Peyer's patch (tissue), 4 donors: ENCODE results near the gene HTT. TPM values are rescaled to one million over a fixed set of nuclear protein-coding genes. Genes with fewer than 3 reads are reported as not detected.

Experiments used
- DNase-seq, 3 donors: peaks; one replicate each; pipeline ENCODE4 v3.0.0-alpha.2; 2017 to 2019
- H3K27ac ChIP-seq, 4 donors: fragments of 200-600 bp; sonication (generic); one replicate each; pipeline ENCODE4 v1.5.1; 2016 to 2019
- H3K27me3 ChIP-seq, 2 donors: fragments of 200-600 bp; sonication (generic); one replicate each; pipeline ENCODE4 v1.5.1; 2019
- H3K36me3 ChIP-seq, 3 donors: fragments of 200-600 bp; sonication (generic); one replicate each; pipeline ENCODE4 v1.5.1; 2016 to 2019
- H3K4me1 ChIP-seq, 4 donors: fragments of 200-600 bp; sonication (generic); one replicate each; pipeline ENCODE4 v1.5.1; 2016 to 2019
- H3K4me3 ChIP-seq, 4 donors: fragments of 200-600 bp; sonication (generic); 1 replicate in 3 of 4; 2 replicates in 1 of 4; pipeline ENCODE4 v1.5.1; 2016 to 2019; ENCODE audit warnings: mild to moderate bottlenecking in 1 of 4
- H3K9me3 ChIP-seq, 4 donors: fragments of 200-600 bp; sonication (generic); one replicate each; pipeline ENCODE4 v1.5.1; 2016 to 2019; ENCODE audit warnings: mild to moderate bottlenecking in 1 of 4
- CTCF ChIP-seq, 6 experiments: fragments of 450-650 bp in 4 of 6; fragments of 200-600 bp in 2 of 6; sonication (generic) in 1 of 6; IDR thresholded peaks; one replicate each; pipeline ENCODE4 v1.5.1; 2017 to 2019; ENCODE audit warnings: antibody characterized with exemption in 6 of 6, mild to moderate bottlenecking in 3 of 6, moderate library complexity in 1 of 6
- POLR2A ChIP-seq, 2 donors: fragments of 450-650 bp; IDR thresholded peaks; one replicate each; pipeline ENCODE4 v1.5.1; 2017; ENCODE audit warnings: antibody characterized with exemption in 2 of 2, mild to moderate bottlenecking in 2 of 2, moderate library complexity in 2 of 2
- total RNA-seq, 4 donors: library from RNA; depleted of rRNA; stranded (reverse); fragments of >200 nt; gene quantifications; one replicate each; pipeline ENCODE4 v1.1.0, GENCODE V29; 2016

HTT gene
- total RNA-seq, 4 donors from 2014 or later, result 62.3 to 133 (median 113) TPM

- no peaks in the 10 kb centered on the region for H3K4me1 ChIP-seq
- no peak for TF ChIP-seq CTCF (IDR thresholded peaks at IDR 0.05)
- no peak for TF ChIP-seq POLR2A (IDR thresholded peaks at IDR 0.05)
Measured at GRCh38 chr4:3246458-3247398, 172.2 kb downstream of the HTT start.

GRCh38 chr4:3247399-3248177 lies 173.1 kb downstream of the HTT start:
- TF ChIP-seq CTCF (IDR thresholded peaks at IDR 0.05) (no peak), POLR2A (IDR thresholded peaks at IDR 0.05) (no peak)
- Histone ChIP-seq H3K4me1 (no peaks in the 10 kb centered on the region), H3K27me3 (no peaks in the 10 kb centered on the region)

More at GRCh38 chr4:3246458-3247398, 172.2 kb downstream of the HTT start:
- Histone ChIP-seq H3K27ac (no peak overlapping the region), H3K9me3 (no peaks in the 10 kb centered on the region), H3K4me3 (no peak overlapping the region), H3K27me3 (no peaks in the 10 kb centered on the region), H3K36me3 (no peaks in the 10 kb centered on the region)
- DNase-seq, result no peak

GRCh38 chr4:3248178-3248480 lies 173.6 kb downstream of the HTT start:
- Histone ChIP-seq H3K4me3 (no peak overlapping the region), H3K9me3 (no peaks in the 10 kb centered on the region), H3K27me3 (no peaks in the 10 kb centered on the region), H3K4me1 (no peaks in the 10 kb centered on the region), H3K36me3 (no peaks in the 10 kb centered on the region), H3K27ac (no peak overlapping the region)
- no peak for DNase-seq
- TF ChIP-seq POLR2A (IDR thresholded peaks at IDR 0.05), result no peak
- no peak for TF ChIP-seq CTCF (IDR thresholded peaks at IDR 0.05)

More at GRCh38 chr4:3247399-3248177, 173.1 kb downstream of the HTT start:
- no peak overlapping the region for H3K27ac ChIP-seq
- no peak overlapping the region for H3K4me3 ChIP-seq
- no peaks in the 10 kb centered on the region for H3K36me3 ChIP-seq
- DNase-seq, result no peak
- H3K9me3 ChIP-seq, result no peaks in the 10 kb centered on the region

GRCh38 chr4:3248811-3249661 lies 174.6 kb downstream of the HTT start, which contains the start of gene MSANTD1:
MSANTD1 (plus strand) TSS chr4:3249159; CDS start chr4:3249223, 64 bp downstream.
- no peak for TF ChIP-seq POLR2A (IDR thresholded peaks at IDR 0.05)
- no peak for TF ChIP-seq CTCF (IDR thresholded peaks at IDR 0.05)
- no peaks in the 10 kb centered on the region for H3K9me3 ChIP-seq
- no peak for DNase-seq

More at GRCh38 chr4:3248811-3249661, 174.6 kb downstream of the HTT start, which contains the start of gene MSANTD1:
- Histone ChIP-seq H3K27ac (no peak within 1 kb of the TSS), H3K27me3 (no peaks in the 10 kb centered on the region), H3K36me3 (no peaks in the 10 kb centered on the region), H3K4me3 (no peak within 1 kb of the TSS), H3K4me1 (no peaks in the 10 kb centered on the region)
